ENCODE measurements around the gene DOCK1.

Gene DOCK1

DNA sequence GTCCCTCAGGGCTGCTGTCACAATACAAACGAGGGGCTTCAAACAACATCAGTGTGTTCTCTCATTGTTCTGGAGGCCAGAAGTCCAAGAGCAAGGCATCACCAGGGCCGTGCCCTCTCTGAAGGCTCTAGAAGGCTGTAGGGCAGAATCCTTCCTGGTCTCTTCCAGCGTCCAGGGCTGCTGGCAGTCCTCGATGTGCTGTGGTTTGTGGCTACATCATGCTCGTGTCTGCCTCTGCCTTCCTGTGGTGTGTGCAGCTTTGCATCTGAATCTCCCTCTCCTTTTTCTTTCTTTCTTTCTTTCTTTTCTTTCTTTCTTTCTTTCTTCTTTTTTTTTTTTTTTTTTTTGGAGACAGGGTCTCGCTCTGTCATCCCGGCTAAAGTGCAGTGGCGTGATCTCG, 187.7 kb downstream of the DOCK1 start:
- no peak for DNase-seq

- no peak for DNase-seq
These were observed 189.8 kb downstream of the DOCK1 start for GRCh38 chr10:127094984-127095383.

DNA sequence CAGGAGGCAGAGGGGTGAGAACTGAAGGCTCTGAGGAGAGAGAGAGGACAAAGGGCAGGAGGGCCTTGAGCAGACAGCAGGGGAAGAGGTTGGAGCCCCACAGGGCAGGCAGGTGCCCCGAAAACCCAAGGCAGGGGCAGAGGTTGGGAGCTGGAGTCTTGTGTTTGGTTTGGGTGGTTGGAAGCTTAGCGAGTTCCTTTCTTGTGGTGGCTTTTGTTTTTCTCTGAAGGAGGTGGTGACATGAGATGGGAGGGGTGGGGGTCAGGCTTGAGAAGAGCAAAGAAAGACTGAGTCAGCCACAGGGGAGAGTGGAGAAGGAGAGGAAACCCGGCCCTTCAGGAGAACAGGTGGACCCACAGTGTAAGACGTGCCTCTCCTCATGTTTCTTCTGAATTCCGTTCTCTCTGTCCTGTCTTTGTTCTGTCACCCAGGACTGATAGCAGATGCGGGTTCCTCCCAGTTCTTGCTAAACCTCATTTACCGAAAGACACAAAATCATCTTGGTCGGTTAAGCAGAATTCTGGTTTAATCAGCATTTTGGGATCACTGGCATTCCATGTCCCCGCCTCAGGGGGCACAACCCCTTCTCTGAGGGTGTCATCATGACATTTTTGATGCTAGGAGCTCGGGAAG, 195.9 kb downstream of the DOCK1 start:
- DNase-seq = no peak

DNA sequence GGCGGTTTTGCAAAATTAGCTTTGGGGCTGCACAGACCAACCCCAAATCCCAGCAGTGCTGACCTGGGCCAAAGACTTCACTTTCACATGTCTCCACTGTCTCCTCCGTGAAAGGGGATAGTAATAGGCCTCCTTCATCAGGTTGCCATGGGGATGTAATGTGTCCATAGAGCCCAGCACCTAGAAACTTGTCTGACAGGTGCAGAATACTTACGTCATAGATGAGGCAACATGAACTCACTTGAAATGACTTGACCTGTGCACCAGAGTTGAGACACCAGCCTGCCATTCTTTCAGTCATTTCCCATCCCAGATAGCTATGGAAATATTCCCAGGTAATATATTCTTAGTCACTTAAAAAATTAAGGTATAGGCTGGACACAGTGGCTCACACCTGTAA, 196.9 kb downstream of the DOCK1 start:
- DNase-seq = no peak

DNA sequence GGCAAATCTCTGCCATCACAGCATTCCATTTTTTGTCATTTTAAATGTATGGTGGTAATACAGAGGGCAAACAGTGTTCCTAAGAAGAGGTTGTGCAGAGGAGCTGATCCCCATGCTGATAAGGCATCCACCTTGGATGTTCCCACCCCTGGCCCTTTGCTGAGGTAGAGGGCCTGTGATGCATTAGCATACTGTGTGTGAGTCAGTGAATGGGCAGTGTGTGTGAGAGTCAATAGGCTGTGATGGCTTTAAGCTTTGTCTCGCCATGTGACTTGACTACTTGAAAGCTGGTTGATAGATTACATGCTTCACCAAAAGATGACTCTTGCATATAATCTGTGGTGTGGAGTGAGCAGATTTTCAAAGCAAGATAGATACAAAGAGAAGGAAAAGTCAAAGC, 209.9 kb downstream of the DOCK1 start:
- no peak for DNase-seq

GRCh38 chr10:127117125-127117524, 211.9 kb downstream of the DOCK1 start:
- DNase-seq = peak in 1 of 2 donors; percentile 3

- DNase-seq = no peak
These were observed 212.8 kb downstream of the DOCK1 start for GRCh38 chr10:127118034-127118433.

- DNase-seq = no peak
These were observed 214.7 kb downstream of the DOCK1 start for GRCh38 chr10:127119936-127120335.

- no peak for DNase-seq
These were observed 217.6 kb downstream of the DOCK1 start for GRCh38 chr10:127122831-127123230.

GRCh38 chr10:127123626-127124025, 218.4 kb downstream of the DOCK1 start:
- DNase-seq = no peak

GRCh38 chr10:127125331-127125730, 220.1 kb downstream of the DOCK1 start:
- no peak for DNase-seq

DNA sequence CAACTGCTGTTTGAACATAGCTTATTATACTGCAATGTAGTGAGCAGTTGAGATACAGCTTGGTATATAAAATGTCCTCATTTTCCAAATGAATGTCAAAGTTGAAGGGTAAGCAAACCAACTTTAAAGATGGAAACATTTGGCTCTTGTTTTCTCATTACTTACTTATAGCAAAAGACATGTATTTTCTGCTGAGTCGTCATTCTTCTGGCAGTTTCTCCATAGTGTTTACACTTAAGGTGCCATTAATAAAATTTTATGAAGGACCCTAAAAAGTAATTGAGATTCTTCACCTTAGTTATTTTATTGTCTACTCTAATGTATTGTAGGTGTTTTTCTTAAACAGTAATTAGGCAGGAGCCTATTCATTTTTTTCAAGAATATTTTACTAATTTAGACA, 222.6 kb downstream of the DOCK1 start:
- no peak for DNase-seq

DNA sequence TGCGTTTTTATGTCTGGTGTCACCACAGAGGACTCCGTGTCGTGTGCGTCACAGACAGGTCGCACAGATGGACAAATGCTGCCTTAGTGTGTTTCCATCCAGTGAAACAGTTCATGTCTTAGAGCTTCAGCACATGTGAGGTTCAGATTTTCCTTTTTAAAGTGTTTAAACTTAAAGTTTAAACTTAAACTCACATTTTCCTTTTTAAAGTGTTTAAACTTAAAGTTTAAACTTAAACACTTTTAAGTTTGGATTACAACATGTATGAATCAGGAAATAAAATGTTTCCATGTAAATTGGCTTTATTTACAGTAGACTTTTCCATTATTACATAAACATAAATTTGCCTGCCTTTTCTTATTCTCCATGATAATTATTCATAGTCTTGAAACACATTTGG, 223.9 kb downstream of the DOCK1 start:
- DNase-seq = no peak

DNA sequence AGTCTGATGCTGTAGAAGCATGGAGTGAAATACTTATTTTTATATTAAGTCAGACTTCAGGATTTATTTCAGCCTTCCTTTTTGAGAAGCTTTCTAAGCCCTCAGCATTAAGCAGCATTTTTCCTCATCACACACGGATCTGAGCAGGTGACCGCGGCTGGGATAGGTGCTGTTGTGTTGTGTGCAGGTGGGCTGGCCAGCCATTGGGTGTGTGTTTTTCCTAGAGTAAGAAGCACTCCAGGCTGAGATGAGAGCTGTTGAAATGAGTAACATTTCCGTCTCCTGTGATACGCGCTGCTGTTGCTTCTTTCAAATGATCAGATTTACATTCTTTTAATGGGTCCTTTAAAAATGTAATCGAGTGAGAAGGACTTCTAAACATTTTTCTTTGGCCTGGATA, 227.2 kb downstream of the DOCK1 start:
- DNase-seq = no peak

GRCh38 chr10:127133225-127133624, 228.0 kb downstream of the DOCK1 start:
- no peak for DNase-seq

- DNase-seq = no peak
These were observed 228.7 kb downstream of the DOCK1 start for GRCh38 chr10:127133672-127134500.

GRCh38 chr10:127135844-127136577, 230.8 kb downstream of the DOCK1 start:
- DNase-seq = no peak

GRCh38 chr10:127137391-127137790, 232.2 kb downstream of the DOCK1 start:
- DNase-seq = no peak

GRCh38 chr10:127142136-127142535, 236.9 kb downstream of the DOCK1 start:
- no peak for DNase-seq

GRCh38 chr10:127142856-127143255, 237.6 kb downstream of the DOCK1 start:
- DNase-seq = no peak

DNA sequence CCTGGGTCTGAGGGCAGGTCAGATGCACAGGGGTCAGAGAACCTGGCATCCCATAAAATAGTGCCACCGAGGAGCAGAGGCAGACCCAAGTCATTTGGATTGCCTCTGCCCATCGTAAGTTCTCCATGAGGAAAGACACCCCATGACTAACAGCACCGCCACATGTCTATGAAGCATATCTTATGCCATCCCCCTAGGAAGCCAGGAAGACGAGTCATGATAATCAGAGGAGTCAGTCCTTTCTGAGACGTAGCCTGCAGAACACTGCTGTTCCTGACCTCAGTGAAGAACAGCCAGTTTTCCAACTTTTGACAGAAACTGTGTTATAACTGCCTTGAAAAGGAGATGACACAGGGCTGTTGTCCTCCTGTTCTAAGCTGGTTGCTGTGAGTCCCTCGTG, 239.9 kb downstream of the DOCK1 start:
- no peak for DNase-seq

- DNase-seq = no peak
These were observed 241.4 kb downstream of the DOCK1 start for GRCh38 chr10:127146661-127147060.

DNA sequence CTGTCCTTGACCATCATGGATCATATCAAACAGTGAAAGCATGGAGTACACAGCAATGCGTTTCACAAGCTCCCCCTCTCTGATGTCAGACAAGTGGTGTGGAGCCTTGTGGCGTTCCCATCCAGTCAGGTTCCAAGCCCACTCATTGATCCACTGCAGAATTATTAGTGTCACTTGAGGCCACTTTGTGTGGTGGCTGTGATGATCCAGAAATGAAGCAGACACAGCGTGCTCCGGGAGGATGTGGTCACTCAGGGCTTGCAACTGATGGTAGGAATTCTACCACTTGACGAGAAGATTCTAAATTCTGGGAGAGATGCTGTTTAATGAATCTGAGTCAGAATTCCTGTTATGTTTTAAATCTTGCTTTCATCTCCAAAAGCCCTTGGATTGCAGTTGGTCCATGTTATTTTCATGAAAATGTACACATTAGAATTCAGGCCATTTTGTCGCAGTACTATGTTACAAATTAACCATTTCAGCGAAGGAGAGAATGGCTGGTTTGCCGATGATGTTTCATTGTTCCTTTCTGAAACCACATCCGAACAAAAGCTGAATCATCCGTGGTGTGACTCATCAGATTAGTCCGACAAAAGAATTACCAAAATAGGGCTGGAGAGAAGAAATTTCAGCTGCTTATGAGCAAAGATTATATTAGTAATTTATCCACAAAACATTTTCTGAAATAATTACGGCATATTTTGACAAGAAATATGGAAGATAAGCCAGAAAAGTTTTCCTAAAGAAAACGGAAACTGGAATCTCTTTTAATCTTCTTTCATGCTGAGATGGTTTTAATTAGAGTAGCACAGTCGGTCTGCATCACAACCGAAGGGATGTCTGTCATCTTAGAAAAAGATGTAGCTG, 243.1 kb downstream of the DOCK1 start:
- DNase-seq = no peak
